Stimulated activated CD4-positive, alpha-beta T cell treated with anti-CD3 and anti-CD28 coated beads, Interleukin-4, amount 100 ng/mL, for 24 hours (primary cell): ENCODE data around the gene ZDHHC6.
"Not testable (repeated sequence)": the region's sequence is repeated elsewhere in the genome, so short reads cannot be mapped to it uniquely, and the experiment has no call there.

ENCODE experiments used
- DNase-seq: peaks from one replicate; pipeline ENCODE4 v3.0.0-alpha.2; 2020

The ZDHHC6 gene

DNA sequence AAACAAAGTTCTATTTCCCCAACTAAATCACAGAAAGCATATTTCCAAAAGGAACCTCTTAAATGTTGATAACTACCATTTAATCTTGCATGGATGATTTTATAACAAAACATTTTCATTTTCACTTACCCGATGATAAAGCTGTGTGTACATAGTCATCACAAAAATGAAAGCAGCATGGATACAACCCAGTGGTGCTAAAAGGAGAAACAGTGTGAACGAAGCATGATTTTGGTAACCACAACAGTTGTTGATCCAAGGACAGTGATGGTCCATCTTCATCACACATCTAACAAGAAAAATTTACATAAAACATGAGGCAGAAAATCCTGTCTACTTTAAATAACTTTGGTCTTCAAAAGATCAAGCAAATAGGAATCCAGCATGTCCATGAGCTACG is 4.7 kb downstream of the ZDHHC6 start:
- no peak for DNase-seq

DNA sequence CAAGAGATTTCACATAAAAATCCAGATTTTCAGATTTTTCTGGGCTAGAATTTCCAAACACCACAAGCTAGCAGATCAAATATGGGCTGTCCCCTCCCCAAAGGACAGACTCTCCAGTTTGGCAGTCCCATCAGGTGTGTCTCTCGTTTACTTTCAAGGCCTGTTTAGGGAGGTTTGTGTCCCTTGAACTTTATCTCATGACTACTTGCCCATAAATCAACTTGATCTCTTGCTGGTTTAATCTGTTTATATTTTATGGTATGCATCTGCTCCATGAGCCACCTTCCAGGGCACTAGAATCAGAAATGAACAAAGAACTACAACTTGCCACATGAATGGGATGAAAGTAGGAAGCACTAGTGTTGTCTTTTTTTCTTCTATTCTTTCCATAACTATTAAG is 5.2 kb downstream of the ZDHHC6 start:
- no peak for DNase-seq

DNA sequence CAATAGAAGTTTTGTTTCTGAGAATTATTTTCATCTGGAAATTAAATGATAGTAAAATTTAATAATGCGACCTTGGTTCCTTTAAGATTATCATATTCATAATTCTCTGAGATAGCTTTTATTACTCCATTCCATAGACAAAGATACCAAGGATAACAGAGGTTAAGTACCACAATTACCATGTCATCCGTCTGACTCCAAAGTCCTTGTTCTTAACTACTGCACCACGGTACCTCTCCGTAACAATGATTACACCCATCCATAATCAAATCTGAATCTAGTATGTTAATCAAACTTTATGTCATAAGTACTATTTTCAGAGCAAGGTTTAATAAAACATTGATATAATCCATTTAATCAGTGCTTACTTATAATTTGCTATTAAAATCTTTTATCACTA is 8.4 kb downstream of the ZDHHC6 start:
- no peak for DNase-seq

DNA sequence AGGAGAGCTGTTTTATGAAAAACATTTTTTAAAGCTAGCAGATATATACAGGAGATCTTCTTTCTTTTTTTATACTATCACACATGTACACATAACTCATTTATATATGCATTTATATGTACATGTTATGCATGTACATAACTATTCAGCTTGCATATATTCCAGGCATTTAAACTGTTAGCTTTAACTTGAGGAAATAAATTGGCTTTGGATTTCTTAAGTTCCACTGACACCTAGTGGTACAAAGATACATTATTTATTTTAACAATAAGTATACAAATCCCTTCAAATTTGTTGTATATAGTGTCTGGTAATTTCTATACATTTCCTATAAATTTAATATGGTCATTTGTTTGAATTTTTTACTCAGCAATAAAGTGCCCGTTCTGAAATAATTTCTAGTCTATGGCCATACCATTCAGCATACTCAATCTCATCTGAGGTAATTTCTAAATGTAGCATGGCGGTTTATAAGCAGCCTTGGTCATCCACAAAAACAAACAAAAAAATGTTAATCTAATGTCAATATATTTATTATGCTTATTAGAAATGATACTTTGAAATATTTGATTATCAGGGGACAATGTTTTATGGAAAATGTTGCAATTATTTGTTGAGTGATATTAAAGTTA is 11.6 kb downstream of the ZDHHC6 start:
- no peak for DNase-seq

DNA sequence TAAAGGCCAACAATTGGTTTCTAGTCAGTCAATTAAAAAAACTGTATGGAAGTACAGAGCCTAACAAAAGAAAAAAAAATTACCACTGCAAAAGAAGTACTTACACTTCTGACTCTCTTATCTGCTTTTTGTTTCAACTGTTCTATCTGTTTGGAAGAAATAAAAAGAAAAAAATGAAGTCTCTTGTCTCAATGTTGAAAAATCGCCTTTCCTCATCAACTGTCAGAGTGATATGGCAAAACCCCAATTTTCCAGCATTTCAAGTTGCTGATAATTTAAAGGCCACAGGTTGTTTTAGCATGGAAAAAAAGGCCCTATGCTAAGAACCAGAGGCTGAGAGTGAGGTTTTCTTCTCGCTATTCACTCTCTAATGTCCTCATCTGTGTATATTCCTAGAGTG is 13.6 kb downstream of the ZDHHC6 start:
- DNase-seq, result no peak

DNA sequence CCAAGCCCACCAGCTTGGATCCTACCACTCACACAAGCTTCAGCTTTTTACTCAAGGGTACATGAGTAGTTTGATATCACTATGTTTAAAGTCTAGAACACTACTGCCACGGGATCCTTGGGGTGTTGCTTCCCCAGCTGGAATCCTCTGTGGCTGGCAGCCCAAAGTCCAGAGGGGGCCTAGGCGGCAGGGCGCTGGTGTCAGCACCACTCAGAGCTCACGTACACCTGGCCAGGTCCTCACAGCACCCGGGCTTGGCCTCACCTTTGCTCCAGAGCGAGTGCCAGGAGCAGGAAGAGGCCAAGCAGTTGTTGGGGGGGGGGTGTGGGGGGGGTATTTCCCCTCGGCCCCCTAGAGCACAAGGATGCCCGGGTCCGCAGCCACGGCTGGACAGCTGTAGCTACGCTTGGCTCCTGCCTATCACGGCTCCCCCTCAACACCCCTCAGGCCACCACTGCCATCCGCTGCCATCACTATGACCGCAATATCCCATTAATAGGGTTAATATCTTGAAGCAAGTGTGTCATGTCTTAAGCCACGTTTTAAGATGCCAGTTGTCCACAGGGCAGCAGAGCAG is 17.0 kb downstream of the ZDHHC6 start:
- DNase-seq, result no peak

DNA sequence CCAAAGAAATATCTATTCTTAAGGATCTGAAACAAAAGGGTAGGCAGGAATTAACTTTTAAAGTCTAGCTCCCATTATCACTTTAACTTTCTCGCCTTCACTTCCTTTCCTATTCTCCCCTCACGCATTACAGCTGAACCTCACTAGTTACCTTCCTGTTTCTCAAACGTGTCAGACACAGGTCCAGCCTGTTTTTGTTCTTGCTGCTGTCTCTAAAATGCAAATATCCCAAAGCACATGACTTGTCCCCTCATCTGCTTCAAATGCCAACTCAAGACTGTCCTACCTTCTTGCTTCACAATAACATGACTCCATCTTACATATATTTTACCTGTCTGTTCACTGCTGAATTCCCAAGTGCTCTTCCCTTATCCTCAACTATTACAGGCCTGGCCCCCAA is 17.6 kb downstream of the ZDHHC6 start:
- no peak for DNase-seq

DNA sequence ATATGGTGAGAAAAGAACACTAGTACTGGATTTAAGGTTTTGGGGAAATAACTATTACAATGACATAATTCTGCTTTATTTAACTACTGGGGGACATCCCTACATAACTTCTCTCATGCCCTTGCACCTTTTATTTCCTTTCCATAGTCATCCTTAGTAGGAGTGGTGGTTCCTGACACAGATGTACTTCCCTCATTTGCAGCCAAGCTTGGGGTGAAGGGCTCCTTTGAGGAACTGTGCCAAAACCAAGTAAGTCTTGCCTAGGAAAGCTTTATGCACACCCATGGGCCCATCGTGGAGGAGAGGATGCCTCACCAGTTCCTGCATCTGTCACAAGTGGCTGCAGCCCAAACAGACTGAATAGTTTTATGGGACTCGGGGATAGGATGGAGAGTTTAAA is 20.6 kb downstream of the ZDHHC6 start:
- DNase-seq, result no peak

DNA sequence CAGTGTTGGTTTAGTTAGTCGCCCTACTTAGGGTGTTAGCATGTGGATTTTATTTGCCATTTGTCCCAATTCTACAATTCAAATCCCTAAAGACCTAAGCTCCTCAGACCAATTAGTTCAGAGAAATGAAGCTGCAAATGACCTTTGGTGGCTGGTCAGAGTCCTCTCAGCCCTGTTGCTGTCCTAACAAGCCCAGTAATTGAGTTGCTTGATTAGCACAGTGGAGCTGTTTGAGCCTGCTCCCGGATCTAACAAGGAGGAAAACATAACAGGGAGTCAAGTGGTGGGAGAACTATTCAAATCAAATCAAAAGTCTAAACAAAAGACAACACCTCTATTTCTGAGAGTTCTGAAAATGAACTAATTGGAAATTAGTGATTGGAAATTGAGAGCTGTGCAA is 22.1 kb downstream of the ZDHHC6 start:
- no peak for DNase-seq

DNA sequence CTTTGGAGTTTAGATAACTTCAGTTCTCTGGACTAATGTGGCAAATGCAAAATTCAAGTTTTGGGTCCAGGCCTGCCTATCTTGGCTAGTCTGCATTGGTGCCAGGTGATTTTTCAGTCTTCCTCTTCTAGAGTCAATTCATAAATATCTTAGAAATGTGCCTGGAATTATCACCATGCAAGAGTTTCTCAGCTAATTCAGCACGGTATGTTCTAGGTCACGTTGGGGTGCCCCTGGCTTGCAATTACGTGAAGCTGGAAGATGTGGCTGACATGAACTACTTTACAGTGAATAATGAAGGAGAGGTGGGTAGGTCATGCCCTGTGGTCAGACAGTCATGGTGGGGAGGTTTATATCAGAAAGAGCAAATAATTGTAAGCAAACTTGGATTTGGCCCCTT is 25.0 kb downstream of the ZDHHC6 start:
- DNase-seq, result no peak

DNA sequence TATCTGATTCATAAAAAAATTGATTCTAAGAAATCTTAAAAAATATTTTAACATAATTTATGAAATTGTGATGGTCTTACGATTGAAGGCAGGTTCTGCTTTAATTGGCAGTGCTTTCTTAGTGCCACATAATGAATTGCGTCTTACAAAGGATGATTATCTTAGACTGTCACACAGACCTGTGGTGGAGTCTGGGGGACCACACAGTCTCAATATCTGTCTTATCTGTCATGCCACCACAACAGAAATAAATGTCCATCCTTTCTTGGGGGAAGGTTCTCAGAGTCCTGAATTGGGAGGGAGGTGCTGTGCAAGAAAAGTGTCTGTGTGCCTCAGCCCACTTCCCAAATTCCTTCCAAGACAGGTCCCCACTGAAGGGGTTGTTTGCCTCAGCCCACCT is 34.0 kb downstream of the ZDHHC6 start:
- DNase-seq, result no peak

DNA sequence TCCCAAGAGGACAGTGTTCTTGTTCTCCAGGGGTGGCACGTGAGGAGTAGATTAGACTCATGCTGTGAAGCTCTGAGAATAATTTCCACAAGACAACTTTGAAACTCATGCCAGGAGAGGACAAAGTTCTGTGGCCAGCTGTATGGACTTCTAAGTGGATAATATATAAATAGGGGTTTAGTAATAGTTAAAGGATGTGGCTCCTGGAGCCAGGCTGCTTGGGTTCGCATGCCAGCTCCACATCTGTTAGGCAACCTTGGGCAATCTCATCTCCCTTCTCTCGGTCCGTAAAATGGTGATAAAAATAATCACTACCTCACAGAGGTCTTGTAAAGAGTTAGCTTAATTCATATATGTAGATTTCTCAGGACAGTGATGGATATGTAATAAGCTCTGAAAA is 37.0 kb downstream of the ZDHHC6 start:
- DNase-seq, result no peak

DNA sequence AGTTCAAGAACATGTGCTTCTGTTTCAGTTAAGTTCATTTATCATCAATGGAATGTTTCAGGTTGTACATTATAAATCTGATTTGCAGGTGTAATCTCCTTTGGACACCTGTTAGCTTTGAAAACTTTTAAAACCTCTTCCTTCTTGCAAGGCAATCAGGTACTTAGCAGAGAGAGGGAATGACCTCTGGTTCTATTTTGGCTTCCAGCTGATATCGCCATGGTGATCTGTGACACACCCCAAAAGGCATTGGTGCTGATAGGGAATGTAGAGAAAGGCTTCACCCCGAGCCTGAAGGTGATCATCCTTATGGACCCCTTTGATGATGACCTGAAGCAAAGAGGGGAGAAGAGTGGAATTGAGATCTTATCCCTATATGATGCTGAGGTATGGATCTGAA is 37.4 kb downstream of the ZDHHC6 start:
- DNase-seq, result no peak

DNA sequence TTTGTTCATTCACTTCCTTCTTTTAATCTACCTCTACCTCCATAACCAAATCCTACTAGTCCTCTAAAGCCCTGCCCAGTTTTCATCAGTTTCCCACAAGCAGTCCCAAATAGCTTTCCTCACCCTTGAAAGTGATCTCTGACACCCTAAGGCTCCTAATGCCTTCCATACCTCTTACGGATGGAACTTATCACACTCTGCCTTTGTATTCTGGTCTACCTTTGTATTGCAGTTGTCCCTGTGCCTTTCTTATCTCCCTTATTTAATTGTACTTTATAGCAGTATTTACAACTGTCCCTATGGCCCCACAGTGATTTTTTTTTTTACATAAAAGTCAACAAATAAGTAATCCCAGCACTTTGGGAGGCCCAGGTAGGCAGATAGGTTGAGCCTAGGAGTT is 39.0 kb downstream of the ZDHHC6 start:
- no peak for DNase-seq

DNA sequence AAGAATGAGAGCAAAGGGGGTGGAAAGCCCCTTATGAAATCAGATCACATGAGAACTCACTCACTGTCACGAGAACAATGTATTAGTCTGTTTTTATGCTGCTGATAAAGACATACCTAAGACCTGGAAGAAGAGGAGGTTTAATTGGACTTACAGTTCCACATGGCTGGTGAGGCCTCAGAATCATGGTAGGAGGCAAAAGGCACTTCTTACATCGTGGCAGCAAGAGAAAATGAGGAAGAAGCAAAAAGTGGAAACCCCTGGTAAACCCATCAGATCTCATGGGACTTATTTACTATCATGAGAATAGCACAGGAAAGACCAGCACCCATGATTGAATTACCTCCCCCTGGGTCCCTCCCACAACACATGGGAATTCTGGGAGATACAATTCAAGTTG is 39.9 kb downstream of the ZDHHC6 start:
- not testable (repeated sequence) for DNase-seq

DNA sequence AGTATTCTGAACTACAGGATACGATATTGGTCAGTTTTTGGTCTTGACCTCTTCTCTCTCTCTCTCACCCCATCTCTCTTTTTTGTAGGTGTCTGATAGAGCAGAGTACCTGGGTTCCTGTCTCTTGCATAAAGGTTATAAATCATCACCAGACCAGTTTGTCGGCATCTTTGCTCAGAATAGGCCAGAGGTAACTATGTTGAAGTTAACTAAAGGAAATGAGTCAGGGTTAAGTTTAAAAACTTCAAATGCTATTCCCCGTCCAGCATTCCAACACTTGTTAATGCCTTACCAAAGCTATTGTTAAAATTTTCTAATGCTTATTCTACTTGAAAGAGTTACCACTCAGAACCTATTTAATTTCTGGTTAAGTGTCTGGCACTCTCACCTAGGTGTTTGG is 42.1 kb downstream of the ZDHHC6 start:
- no peak for DNase-seq

DNA sequence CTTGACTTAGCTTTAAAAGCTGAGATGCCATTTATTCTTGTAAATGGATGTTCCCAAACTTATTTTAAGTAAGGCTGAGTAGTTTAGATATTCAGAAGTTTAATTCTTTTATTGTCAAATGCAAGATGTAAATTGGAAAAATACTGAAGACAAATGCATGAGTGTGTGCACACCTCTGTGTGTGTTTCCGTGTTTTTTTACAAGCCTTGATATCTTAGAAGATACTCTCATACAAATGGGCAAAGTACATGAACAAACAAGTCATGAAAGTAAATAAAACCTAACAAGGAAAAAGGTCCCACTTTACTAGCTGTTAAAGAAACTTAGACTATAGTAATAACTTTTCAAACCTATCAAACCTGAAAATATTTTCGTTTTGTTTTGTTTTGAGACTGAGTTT is 43.8 kb downstream of the ZDHHC6 start:
- DNase-seq, result no peak

DNA sequence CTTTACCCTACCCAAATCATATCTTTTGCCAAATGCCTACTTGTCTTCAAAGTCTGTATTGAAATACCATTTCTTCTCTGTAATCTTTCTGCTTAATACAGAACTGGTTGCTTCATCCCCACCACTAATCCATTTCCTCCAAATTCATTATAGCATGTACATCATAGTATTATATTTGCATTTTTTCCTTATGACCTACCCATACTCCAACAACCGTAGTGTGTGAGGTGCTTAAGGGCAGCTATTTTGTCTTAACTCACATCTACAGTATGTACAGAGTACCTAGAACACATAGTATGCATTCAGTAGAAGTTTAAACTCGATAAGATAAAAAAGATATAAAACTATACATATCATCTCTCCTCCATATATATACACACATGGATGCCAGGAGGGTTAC is 49.1 kb downstream of the ZDHHC6 start:
- DNase-seq, result no peak

DNA sequence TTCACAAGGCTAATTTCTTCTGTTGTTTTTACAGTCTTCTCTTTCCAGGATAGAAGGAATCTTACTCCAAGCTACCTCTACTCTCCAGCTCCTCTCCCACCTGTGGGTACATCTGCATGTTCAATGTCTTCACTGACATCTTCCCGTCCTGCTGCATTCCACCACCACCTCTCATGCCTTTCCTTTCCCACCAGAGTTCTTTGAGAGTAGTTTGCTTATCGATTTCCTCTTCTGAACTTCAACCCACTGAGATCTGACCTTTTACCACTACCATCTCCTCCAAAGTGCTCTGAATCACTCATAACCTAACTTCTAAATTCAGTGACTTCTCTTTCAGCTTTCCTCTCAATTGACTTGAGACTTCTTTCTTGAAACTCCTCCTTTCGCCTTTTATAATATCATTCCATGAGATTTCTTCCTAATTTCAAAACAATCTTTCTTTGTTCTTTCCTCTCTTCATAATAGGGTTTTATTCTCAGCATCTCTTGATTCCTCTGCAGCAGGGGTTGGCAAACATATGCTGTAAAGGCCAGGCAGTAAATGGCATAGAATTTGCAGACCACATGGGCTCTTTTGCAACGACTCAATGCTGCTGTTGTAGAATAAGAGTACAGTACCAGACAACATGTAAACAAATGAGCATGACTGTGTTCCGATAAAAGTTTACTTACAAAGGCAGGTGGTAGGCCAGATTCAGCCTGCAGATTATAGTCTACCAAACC is 50.7 kb downstream of the ZDHHC6 start:
- no peak for DNase-seq

DNA sequence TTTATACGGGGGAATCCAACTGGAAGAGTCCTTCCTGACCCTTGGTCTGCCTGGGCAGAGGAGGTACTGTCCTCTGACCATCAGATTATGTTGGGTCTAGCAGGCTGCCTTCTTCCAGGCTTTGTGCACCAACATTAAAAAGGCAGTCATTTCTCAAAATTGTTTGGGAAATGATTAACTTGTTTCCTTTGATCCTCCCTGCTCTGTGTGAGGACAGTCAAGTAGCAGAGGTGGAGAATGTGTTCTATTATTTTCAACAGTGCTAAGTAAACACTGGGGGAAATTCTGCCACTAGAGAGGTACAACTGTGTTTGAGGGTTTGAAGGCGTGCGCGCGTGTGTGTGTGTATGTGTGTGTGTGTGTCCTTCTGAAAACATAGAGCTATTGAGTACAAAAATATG is 52.2 kb downstream of the ZDHHC6 start:
- no peak for DNase-seq

DNA sequence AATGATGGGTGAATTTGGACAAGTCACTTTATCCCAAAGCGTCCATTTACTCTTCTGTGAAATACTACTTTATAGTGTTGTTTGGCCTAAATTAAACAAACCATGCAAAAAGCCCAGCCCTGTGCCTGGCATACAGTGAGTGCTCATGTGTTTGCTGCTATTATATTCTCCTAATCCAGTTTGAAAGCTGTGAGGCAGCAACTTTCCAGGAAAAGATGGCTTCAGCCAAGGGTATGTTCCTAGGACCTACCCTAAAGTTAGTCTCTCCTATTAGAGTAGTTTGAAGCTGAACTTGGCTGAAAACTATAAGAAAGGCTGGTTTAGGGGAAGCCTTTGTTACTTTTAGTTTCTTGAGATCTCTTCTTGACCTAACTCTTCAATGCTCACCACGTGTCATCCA is 52.9 kb downstream of the ZDHHC6 start:
- no peak for DNase-seq

DNA sequence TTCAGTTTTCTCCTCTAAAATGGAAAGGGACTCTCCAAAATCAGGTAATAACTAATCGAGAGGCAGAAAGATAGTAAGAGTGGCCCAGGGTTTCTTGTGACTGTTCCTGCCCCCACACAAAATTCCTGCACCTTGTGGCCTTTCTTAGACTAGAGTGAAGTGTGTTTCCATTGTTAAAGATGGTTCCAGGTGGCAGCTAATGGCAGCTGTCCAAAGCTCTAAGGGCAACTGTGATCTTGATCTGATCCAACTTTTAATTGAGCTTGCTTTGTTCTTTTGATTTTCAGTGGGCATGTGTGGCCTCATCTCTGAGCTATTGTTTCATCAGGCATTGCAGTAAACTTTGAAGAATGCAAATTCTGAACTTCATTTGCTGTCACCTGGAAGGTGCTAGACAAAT is 53.4 kb downstream of the ZDHHC6 start:
- no peak for DNase-seq

DNA sequence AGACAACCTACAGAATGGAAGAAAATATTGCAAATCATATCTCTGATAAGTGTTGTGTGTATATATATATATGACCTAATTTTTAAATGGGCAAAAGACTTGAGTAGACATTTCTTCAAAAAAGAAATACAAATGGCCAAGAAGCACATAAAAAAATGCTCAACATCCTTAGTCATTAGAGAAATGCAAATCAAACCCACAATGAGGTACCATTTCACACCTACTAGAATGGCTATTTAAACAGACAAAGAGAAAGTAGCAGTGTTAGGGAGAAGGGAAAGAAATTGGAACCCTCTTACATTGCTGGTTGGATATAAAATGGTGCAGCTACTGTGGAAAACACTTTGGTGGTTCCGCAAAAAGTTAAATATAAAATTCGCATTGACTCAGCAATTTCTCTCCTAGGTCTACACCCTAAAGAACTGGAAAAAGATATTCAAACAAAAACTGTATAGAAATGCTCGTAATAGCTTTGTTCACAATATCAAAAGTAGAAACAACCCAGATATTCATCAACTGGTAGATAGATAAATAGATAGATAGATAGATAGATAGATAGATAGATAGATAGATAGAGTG is 56.5 kb downstream of the ZDHHC6 start:
- DNase-seq, result no peak

DNA sequence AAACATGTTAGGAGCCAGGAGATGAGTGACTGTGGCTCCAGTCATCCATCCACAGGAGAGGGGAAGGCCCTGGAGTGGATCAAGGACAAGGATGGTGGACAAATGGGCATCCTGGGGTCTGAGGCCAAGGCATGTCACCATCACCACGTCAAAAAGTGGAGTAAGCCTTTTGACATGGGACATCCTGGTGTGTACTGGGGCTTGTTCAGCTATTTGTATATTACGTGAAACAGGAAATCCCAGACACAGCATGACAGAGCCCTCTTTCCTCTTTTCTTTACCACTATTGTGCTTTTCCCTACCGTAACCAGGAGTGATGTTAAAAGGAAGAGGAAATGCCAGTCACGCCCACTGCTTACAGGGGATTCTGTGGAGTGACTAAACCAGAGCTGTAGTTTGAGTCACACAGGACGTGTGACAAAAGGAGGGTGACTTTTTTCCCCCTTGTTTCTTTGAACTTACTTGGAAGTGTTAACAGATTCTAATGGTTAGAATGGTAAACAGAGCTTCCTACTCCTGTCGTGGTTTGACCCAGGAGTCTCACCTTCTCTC is 57.4 kb downstream of the ZDHHC6 start:
- DNase-seq, result peak; percentile 69
